HEK293T (cell line): Measurements from ENCODE around the gene ARPC5.

Source experiments
- CTCF ChIA-PET: fragments of 350-600 bp; formaldehyde crosslinking; extraction: SDS; loops from one replicate; lab custom pipeline; 2021; ENCODE audit warnings: antibody characterized with exemption, inconsistent platforms; lab: Yijun Ruan, JAX
- POLR2A ChIA-PET: fragments of 350-600 bp; formaldehyde crosslinking; extraction: SDS; loops from one replicate; lab custom pipeline; 2020; ENCODE audit warnings: antibody characterized with exemption, inconsistent platforms; lab: Yijun Ruan, JAX
- DNase-seq: peaks from one replicate; pipeline ENCODE4 v3.0.0; 2012; ENCODE audit warnings: mixed read lengths; ENCODE audit errors: extremely low spot score
- ARNT ChIP-seq: fragments of 450-650 bp; IDR thresholded peaks from 2 replicates; pipeline ENCODE4 v1.6.1; 2017; ENCODE audit warnings: mild to moderate bottlenecking
- BHLHE40 ChIP-seq: fragments of 450-650 bp; IDR thresholded peaks from 2 replicates; pipeline ENCODE4 v1.6.1; 2016; ENCODE audit warnings: mild to moderate bottlenecking, moderate library complexity, borderline replicate concordance
- CTBP1 ChIP-seq: fragments of 450-650 bp; IDR thresholded peaks from 2 replicates; pipeline ENCODE4 v1.6.1; 2016; ENCODE audit warnings: borderline replicate concordance
- ELF4 ChIP-seq: fragments of 450-650 bp; IDR thresholded peaks from 2 replicates; pipeline ENCODE4 v1.6.1; 2017; ENCODE audit warnings: antibody characterized with exemption
- FOXA1 ChIP-seq: fragments of 450-650 bp; IDR thresholded peaks from 2 replicates; pipeline ENCODE4 v1.6.1; 2016; ENCODE audit warnings: mild to moderate bottlenecking
- FOXK2 ChIP-seq: fragments of 450-650 bp; IDR thresholded peaks from 2 replicates; pipeline ENCODE4 v1.6.1; 2016; ENCODE audit warnings: mild to moderate bottlenecking
- FOXM1 ChIP-seq: fragments of 450-650 bp; IDR thresholded peaks from 2 replicates; pipeline ENCODE4 v1.6.1; 2017; ENCODE audit warnings: mild to moderate bottlenecking, borderline replicate concordance
- HDGF ChIP-seq: fragments of 450-650 bp; IDR thresholded peaks from 2 replicates; pipeline ENCODE4 v1.6.1; 2017; ENCODE audit warnings: antibody characterized with exemption, borderline replicate concordance
- L3MBTL2 ChIP-seq: fragments of 450-650 bp; conservative IDR thresholded peaks from 2 replicates; pipeline ENCODE4 v1.6.1; 2016; ENCODE audit warnings: mild to moderate bottlenecking
- LEF1 ChIP-seq: fragments of 450-650 bp; IDR thresholded peaks from 2 replicates; pipeline ENCODE4 v1.6.1; 2017; ENCODE audit warnings: mild to moderate bottlenecking, borderline replicate concordance
- NFRKB ChIP-seq: fragments of 450-650 bp; IDR thresholded peaks from 2 replicates; pipeline ENCODE4 v1.6.1; 2016; ENCODE audit warnings: mild to moderate bottlenecking, moderate library complexity
- PKNOX1 ChIP-seq: fragments of 450-650 bp; IDR thresholded peaks from 2 replicates; pipeline ENCODE4 v1.6.1; 2016
- SP1 ChIP-seq: fragments of 450-650 bp; IDR thresholded peaks from 2 replicates; pipeline ENCODE4 v1.6.1; 2017
- SUZ12 ChIP-seq: fragments of 450-650 bp; IDR thresholded peaks from 2 replicates; pipeline ENCODE4 v1.6.1; 2016; ENCODE audit warnings: mild to moderate bottlenecking
- TARDBP ChIP-seq: fragments of 450-650 bp; IDR thresholded peaks from 2 replicates; pipeline ENCODE4 v1.6.1; 2016
- ZNF384 ChIP-seq: fragments of 450-650 bp; IDR thresholded peaks from 2 replicates; pipeline ENCODE4 v1.6.1; 2016

The ARPC5 gene

GRCh38 chr1:183638649-183639387 lies 3.2 kb upstream of the ARPC5 start:
- no peak for TF ChIP-seq SUZ12
- TF ChIP-seq FOXM1, result no peak
- TF ChIP-seq LEF1, result no peak
- no peak for TF ChIP-seq L3MBTL2
- TF ChIP-seq HDGF, result no peak
- no peak for TF ChIP-seq SP1
- no peak for TF ChIP-seq FOXA1
- TF ChIP-seq CTBP1, result no peak
- TF ChIP-seq TARDBP, result no peak
- no peak for TF ChIP-seq ZNF384
- TF ChIP-seq PKNOX1, result no peak
- TF ChIP-seq BHLHE40, result no peak
- TF ChIP-seq ARNT, result no peak
- no peak for TF ChIP-seq NFRKB
- no peak for TF ChIP-seq ELF4
- no peak for TF ChIP-seq FOXK2
- DNase-seq, result no peak
- CTCF ChIA-PET, result no interaction called here
- POLR2A ChIA-PET, result no interaction called here

DNA sequence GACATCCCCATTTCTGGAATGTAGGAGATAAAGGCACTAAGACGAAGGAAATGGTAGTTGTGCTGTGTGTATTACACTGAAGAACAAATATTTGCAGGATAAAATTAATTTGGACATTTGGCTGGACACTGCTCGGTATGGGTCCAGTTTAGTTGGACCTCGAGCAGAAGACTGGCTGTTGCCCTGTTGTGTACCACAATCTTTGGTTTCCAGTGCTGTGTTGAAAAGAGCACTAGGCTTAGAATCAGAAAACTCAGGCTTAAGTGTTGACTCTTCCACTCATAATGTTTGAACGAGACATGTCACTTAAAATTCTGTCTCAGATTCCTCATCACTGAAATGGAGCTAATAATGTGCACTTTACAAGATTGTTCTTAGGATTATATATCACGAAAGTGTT lies 1.2 kb upstream of the ARPC5 start:
- TF ChIP-seq ARNT (no peak), TARDBP (no peak), NFRKB (no peak), PKNOX1 (no peak), FOXK2 (no peak), SP1 (no peak), ZNF384 (no peak), SUZ12 (no peak), FOXA1 (no peak), HDGF (no peak), L3MBTL2 (no peak)
- ChIA-PET POLR2A (no interaction called here), CTCF (no interaction called here)
- no peak for DNase-seq

DNA sequence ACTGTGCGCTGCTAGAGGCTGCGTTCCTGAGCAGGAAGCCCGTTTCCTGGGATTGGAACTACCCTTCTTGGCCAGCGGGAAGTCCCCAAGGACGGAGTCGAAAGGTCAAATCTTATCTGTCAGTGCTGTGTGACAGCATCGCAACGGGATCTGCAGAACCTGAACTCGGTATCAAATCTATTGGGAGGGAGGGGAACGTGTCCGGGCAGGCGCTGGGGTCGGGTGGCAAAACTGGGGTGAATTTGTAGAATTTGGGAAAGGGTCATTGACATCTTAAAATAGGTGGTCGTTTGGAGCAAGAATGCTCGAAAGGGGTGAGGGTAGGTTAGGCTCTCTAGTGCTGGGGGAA lies 725 bp upstream of the ARPC5 start:
- TF ChIP-seq TARDBP (no peak), FOXA1 (no peak), FOXM1 (no peak), ELF4 (no peak), SP1 (no peak), L3MBTL2 (no peak), ARNT (no peak), CTBP1 (no peak), SUZ12 (no peak), LEF1 (no peak), HDGF (no peak)
- POLR2A ChIA-PET, result no interaction called here
- CTCF ChIA-PET, result no interaction called here
- no peak for DNase-seq

GRCh38 chr1:183635099-183635605 lies 431 bp downstream of the ARPC5 start:
- ChIA-PET POLR2A (no interaction called here), CTCF (no interaction called here)
- TF ChIP-seq ARNT (no peak), SUZ12 (no peak), PKNOX1 (no peak), NFRKB (no peak), L3MBTL2 (no peak), FOXK2 (no peak), HDGF (no peak), CTBP1 (no peak), SP1 (no peak), FOXM1 (no peak), TARDBP (no peak), ELF4 (no peak), LEF1 (no peak), BHLHE40 (no peak), ZNF384 (no peak), FOXA1 (no peak)
- peak; percentile 48 for DNase-seq

- ChIA-PET POLR2A (no interaction called here), CTCF (interaction anchor here (0.7 to 1.0 kb wide), 3 partner anchors 183 to 457 kb away, joined by 3 to 8 read pairs (median 3); no protein-coding TSS in a partner anchor)
- TF ChIP-seq PKNOX1 (no peak), FOXK2 (no peak), ARNT (no peak), TARDBP (no peak), FOXA1 (no peak), FOXM1 (no peak), BHLHE40 (no peak), SUZ12 (no peak), NFRKB (no peak), CTBP1 (no peak), ELF4 (no peak), SP1 (no peak), L3MBTL2 (no peak), LEF1 (no peak), HDGF (no peak), ZNF384 (no peak)
- DNase-seq, result no peak
Observed at GRCh38 chr1:183634429-183635065, 1.0 kb downstream of the ARPC5 start.
